ENCODE results near the gene RPS19.
A peak's percentile ranks its signal among the peaks of the same experiment; 100 is the strongest.

The RPS19 gene

DNA sequence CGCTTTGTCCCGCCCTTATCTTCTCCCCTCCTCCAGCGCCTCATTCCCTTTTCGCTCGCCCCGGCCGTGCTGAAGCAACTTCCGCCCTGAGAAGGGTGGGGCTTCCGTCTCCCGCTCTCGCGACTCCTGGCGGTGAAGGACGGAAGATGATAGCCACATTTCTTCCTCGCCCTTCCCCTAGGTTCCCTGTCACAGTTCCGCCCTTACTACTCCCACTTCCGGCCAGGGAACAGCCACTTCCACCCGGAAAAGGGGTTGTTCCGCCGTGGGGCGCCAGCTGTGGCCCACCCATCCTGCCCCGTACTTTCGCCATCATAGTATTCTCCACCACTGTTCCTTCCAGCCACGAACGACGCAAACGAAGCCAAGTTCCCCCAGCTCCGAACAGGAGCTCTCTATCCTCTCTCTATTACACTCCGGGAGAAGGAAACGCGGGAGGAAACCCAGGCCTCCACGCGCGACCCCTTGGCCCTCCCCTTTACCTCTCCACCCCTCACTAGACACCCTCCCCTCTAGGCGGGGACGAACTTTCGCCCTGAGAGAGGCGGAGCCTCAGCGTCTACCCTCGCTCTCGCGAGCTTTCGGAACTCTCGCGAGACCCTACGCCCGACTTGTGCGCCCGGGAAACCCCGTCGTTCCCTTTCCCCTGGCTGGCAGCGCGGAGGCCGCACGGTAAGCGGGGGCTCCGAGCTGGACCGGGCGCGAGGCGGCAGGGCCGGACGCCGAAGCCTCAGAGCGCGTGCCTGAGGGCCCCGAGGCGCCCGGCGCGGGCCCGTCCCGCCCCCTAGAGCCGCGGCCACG, at the start of gene RPS19:
RPS19 (plus strand) TSS at position 638 of the 801 bp plus-strand sequence. CDS start 520 bp downstream, outside the sequence.
- DNase-seq (ENCODE audit: low spot score) = peak; percentile 100

DNA sequence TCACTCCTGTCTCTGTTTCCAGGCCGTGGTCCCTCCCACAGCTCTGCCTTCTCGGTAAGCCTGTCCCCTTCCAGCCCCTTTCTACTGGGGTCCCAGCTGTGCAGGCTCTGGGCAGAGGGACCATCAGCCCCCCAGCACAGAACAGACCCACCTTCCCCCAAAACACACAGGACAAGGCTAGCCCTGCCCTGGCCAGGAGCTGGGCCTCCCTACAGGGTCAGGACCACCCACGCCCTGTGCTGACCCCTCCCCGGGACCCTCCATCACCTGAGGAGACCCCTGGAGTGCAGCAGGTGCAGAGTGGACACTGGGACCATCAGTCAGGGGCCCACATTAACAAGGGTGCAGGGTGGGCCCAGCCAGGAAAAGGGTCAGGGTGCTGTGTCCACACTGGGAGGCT, 49.8 kb upstream of the RPS19 start:
- DNase-seq (ENCODE audit: low spot score) = no peak

DNA sequence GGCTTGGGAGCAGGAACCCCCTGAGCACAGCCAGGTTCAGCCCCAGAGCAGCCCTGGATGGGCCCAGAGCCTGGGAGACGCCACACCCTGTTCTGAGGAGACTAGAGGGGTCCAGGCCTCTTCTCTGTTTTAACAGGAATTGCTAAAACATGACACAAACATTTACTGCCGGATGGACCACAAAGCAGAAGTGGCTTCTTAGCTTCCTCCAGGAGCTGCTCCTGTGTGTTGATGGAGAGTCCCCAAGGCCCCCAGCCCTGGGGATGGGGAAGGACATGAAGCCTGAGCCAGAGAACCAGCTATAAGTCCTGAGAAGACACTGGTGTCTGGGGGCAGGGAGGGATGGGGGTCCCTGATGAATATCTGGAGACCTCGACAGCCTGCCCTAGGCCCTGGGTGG, 49.0 kb upstream of the RPS19 start:
- DNase-seq (ENCODE audit: low spot score) = peak; percentile 62

DNA sequence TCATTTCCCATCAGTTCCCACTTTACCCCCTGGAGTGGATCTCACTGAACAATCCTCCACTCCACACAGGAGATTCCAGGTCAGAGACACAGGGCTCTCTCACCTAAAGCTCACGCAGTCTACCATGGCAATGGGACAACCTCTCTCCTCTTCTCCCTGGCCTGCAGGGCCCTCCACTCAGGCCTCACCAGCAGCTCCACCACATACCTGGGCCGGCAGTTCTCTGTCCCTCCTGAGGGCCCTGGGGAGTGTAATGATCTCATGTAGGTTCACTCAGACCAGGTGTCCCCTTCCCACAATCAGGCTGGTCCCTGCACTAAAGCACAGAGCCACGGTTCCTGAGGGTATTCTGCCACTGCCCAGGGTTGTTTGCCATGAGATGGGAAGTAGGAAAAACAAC, 48.1 kb upstream of the RPS19 start:
- DNase-seq (ENCODE audit: low spot score) = no peak

DNA sequence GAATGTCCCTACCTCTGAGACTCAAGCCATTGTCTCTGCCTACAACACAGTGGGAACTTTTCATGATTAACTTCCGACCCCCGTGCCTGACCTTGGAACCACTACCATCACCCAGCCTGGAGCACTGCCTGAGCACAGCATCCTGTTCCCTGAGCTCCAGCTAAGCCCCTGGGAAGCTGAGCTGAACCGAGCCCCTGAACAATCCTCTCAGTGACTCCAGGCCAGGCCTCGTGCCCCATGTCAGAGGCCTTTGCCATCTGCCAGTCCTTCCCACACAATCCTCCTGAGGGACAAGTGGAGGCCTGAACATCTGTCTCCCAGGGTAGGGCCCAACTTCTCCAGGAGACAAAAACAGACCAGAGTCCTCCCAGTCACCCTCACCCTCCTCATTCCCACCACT, 46.1 kb upstream of the RPS19 start:
- no peak for DNase-seq (ENCODE audit: low spot score)

DNA sequence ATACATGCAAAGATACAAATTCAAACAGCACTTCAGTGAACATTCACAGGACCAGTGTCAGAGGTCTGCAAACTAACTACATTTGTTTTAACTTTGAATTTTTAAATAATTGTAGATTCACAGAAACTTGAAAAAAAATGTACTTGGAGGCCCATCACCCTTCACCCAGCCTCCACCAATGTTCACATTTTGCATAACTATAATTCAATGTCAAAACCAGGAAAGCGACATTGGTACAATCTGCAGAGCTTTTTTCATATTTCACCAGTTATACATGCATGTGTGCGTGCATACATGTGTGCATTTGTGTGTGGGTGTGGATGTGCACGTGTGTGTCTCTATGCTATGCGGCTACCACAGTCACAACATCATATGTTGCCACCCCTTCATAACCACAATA, 44.8 kb upstream of the RPS19 start:
- no peak for DNase-seq (ENCODE audit: low spot score)

DNA sequence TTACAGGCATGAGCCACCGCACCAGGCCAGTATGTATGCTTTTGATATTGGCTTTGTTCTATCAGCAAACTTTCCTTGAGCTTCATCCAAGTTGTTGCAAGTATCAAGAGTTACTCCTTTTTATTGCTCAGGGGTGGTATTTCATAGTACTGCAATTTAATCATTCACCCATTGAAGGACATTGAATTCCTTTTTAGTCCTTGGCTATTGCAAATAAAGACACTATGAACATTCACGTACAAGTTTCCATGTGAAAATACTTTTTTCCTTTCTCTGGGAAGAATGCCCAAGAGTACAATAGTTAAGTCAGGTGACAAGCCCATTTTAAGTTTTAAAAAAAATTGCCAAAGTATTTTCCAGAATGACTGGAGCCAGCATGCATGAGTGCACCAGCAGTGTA, 43.3 kb upstream of the RPS19 start:
- DNase-seq (ENCODE audit: low spot score) = no peak

DNA sequence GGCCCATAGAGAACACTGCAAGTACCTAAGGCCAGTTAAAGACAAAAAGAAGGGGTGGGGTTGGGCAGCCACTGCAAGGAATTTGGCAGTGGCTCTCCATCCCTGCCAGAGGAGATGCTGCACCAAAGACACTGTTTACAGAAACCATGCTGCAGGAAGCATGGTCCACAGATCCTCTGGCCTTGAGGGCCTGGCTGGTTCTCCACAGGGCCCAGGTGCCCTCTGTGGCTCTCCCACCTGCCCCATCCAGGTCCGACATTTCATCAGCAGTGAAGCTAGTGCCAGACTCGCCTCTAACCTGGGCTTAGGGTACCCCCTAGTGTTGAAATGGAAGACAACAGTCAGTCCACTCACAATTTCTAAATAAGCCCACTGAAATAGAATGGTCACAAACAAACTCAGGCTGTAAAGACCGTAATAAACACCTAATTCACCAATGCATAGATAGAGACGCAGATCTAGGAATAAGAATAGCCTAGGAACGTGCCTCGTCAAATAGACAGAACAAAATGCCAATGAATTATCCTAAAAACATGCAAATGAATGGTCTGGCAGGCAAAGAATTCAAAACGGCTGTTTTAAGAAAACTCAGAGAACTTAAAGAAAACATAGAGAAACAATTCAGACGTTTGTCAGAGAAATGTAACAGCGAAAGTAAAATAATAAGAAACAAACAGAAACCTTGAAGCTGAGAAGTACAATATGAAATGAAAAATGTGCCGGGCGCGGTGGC, 38.9 kb upstream of the RPS19 start:
- DNase-seq (ENCODE audit: low spot score) = peak; percentile 47

DNA sequence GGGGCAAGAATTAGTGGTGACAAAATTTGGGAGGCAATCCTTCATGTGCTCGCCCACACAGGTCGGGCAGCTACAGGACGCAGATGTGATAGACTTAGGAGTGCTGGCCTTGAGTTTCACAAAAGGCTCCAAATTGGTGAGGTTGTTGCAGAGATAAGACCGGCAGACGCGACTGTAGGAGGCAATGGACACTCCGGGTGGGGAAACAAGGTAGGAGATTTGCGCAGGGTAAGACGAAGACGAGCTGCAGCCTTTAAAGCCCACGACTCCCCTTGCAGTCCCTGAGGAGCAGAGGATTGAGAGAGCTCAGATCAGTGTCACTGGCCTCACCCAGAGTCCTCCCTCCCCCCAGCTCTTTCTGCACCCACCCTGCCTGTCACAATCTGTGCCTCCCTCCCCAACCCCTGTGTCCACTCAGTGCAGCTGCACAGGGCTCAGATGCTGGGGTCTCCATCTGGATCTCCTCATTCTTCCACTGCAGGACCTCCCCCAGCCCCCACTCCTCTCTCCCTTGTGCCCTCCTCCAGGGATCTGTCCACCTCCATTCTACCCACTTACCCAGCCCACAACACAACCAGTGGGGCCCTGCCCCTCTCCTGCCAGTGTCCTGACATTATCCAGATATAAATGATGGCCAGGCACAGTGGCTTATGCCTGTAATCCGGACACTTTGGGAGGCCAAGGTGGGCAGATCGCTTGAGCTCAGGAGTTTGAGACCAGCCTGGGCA, 21.9 kb upstream of the RPS19 start:
- DNase-seq (ENCODE audit: low spot score) = no peak

DNA sequence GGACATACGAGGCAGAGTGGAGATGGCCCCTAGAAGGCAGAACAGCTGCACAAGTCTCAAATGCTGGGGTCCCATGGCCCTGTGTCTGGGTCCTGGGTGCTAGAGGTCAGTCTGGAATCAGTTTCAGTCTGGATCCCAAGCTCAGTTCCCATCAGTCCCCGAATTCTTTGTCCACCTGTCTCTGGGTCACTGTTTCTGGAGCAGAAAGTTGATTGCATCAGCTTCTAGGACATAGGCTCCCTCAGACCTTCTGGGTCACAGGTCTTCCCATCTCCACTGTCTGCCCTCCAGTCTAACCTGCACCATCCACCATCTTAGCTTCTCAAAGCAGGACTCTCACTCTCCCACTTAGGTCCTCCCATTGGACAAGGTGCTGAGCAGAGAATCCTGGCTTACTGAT, 20.8 kb upstream of the RPS19 start:
- DNase-seq (ENCODE audit: low spot score) = no peak

DNA sequence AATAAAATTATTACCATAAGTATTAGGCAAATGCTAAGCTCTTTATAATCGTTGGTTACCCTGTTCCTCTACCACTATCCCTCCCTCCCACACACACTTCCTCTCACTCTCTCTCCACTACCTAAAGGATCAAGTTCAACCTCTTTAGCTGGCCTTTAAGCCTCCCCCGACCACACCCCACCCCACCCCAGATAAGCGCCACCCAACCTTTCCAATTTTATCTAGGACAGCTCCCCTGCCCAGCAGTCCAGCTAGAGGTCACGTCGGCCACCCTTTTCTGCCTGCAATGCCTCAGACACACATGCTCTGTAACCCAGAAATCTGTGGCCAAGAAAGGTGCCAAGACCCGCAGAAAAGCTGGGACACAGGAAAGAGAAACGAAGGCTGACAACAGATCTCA, 16.7 kb upstream of the RPS19 start:
- DNase-seq (ENCODE audit: low spot score) = no peak

DNA sequence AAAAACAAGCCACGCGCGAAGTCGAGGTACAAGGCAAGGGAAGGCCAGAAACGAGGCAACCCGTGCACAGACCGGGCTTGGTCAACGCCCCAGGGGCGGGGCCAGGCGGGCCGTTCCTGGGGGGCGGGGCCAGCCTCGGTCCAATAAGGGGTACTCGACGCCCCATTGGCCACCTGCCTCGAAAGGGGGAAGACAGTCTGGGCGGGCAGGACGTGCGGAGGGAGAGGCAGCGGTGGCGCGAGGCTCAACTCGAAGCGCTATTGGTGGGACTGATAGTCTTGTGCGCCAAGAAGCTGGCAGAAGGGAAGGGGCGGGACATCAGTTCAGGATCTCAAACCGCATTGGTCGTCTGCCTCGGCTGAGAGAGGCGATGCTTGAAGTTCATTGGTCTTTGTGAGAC, 15.5 kb upstream of the RPS19 start, which contains the start of gene LYPD4:
LYPD4 (minus strand) TSS at position 83 of the 400 bp plus-strand sequence. CDS start 5,398 bp downstream, outside the sequence.
- DNase-seq (ENCODE audit: low spot score) = no peak

DNA sequence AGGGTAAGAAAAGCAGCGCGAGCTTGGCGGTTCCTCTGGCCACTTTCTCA, 15.2 kb upstream of the RPS19 start, which contains the start of gene DMRTC2:
DMRTC2 (plus strand) TSS at position 42 of the 50 bp plus-strand sequence. CDS start 2,387 bp downstream, outside the sequence.
- no peak for DNase-seq (ENCODE audit: low spot score)

DNA sequence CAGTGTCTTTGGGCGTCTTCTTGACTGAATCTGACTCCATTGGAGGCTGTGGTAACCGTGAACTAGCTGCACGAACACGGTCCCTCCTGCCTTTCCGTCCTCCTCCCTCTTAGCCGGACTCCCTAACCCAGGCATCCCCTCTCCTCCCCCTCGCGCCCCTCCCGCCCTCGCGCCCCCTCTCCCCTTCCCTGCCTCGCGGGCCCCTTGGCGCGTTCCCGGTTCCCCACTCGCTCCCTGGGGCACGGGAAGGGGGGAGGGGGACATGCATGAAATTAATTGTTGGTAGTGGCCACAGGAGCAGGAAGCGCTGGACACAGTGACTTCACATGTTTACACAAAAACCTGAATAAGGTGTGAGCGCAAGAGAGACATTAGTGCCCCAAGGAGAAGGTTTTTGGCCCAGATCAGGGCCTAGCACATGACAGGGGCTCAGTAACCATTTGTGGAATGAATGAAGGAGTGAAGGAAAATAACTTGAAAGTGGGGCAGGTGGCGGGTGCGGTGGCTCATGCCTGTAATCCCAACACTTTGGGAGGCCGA, 14.9 kb upstream of the RPS19 start:
- no peak for DNase-seq (ENCODE audit: low spot score)

DNA sequence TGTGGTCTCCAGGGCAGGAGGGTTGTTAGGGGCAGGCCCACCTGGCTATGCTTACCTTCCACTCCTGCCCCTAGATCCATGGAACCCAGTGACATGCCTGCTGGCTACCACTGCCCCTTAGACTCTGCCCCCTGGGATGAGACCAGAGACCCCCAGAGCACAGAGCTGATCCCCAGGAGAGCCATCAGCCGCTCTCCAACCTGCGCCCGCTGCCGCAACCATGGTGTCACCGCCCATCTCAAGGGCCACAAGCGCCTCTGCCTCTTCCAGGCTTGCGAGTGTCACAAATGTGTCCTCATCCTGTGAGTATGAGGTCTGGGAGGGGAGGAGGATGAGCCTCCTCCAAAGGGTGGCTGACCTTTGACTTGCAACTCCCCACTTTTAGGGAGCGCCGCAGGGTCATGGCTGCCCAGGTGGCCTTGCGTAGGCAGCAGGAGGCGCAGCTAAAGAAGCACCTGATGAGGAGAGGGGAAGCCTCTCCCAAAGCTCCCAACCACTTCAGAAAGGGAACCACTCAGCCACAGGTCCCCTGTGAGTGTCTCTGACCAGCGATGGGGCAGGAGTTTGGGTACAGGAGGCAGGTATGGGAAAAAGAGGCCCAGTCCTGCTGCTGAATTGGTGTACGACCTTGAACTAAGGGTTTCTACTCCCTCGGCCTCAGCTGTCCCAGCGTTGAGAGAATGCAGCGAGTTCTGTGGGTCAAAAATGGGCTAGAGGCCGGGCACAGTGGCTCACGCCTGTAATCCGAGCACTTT, 12.5 kb upstream of the RPS19 start:
- DNase-seq (ENCODE audit: low spot score) = no peak

DNA sequence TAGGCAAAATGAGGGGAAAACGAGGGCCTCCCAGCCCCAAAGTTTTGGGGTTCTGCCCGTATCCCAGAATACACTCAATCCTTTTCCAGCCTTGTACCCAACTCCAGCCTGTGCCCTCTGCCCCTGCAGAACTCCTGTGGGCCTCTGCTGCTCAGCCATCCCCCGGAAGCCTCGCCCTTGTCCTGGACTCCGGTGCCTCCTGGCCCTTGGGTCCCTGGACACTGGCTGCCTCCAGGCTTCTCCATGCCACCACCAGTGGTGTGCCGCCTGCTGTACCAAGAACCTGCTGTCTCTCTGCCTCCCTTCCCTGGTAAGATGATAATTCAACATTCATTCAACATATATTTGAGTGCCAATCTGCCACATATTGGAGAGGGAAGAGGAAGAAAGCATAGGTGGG, 11.4 kb upstream of the RPS19 start:
- no peak for DNase-seq (ENCODE audit: low spot score)

DNA sequence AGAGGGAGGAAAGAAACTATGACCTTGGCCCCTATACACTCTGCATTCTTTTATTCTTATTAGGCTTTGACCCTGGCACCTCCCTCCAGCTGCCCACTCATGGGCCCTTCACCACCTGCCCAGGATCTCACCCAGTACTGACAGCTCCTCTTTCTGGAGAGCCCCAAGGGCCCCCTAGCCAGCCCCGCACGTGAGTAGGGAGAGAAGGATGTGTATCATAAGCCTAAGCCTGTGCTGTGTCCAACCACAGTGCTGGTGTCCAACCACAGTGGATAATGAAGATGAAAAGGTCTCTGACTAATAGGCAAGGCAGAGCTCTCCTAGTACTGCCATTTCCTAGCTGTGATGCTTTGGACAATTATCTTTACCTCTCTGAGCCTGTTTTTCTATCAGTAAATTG, 11.0 kb upstream of the RPS19 start:
- DNase-seq (ENCODE audit: low spot score) = no peak

DNA sequence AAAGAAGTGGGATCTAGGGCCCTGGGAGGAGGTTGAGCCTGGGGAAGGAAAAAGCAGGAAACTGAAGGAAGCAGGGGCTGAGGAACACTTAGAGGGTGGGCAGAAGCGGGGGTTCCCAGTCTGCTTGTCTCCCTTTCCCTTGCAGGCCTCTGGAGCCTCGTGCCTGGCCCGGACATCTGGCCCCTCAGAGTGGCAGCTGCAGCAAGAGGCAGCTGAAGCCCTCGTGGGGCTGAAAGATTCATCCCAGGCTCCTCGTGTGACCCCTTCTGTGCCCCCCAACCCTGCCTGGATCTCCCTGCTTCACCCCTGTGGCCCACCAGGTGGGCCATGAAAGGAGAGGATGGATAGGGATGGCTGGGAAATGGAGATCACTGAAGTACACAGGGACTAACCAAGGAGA, 9.7 kb upstream of the RPS19 start:
- no peak for DNase-seq (ENCODE audit: low spot score)

DNA sequence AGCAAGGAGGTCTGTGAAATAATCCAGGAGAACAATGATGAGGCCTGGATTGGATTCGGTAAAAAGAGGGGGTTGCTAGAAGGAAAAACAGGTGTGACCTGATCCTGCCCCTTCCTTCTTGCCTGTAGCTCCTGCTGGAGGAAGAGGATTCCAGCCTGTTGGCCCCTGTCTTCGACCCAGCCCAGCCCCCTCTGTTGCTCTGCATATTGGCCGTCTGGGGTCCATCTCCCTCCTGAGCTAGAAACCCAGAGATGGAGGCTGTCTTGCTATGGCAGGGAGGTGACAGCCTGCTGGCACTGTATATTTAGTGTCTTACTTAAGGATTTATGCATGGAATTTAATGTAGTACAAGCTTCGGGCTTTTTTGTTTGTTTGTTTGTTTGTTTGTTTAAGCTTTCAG, 8.6 kb upstream of the RPS19 start:
- DNase-seq (ENCODE audit: low spot score) = no peak

DNA sequence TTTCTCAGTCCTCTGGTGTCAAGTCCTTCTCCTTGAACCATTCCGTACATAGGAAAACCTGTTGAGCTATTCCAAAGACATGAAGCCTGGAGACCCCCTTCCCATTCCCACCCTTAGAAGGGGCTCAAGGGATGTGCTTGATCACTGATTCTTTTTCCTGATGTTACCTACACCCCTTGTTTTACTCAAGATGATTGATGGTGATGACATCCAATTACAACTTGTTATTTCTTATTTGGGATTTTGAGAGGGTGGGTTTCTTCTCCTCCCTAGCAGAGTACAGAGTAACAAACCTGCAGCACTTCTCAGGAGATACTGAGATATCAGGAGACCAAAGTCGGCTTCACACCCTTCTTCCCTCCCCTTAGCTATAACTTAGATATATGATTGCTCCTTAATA, 6.7 kb upstream of the RPS19 start:
- no peak for DNase-seq (ENCODE audit: low spot score)

DNA sequence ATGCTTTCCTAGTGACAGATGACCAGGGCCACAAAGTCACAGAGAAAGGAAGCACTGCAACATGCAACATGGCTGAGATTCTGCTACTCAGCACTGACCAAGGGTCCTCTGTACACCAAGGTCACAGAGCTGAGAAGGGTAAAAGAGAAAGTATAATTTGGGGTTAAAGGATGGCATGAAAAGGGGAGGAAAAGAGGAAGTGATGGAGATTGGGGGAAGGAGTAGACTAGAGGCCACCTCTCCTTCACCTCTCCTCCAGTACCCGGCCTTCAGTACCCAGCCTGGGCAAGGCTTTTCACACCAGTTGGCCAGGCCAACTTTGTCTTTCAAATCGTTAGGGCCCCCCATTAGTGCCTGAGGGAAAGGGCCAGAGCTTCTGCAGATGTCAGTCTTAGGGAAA, 6.3 kb upstream of the RPS19 start:
- no peak for DNase-seq (ENCODE audit: low spot score)

DNA sequence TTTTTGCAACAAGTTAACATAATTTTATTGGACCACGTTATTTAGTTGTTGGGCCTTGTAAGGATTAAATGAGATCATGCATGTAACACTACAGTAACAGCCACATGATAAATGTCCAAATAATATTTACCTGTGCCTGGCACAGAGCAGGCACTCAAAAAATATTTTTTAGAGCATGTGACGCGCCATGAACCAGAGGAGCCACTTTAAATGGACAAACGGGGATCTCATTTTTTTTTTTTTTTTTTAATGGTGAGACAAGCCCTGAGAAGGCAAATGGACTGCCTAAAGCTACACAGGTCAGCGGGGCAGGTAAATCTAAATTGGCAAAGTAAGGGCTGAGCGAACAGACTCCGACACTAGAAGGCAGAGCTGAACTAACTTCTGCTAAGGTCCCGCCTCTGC, 840 bp upstream of the RPS19 start:
- DNase-seq (ENCODE audit: low spot score) = no peak

All from Ammon's horn (tissue), 1 donor.